ENCODE measurements around the gene CDH4. TPM values are rescaled to one million over a fixed set of nuclear protein-coding genes. Genes with fewer than 3 reads are reported as not detected.

Gene CDH4
- total and polyA plus RNA-seq, 2 of the 4 experiments (the other 2 are of a cell fraction): 1.6 to 3.5 TPM

- POLR2A ChIA-PET (ENCODE audit: unreplicated experiment): no interaction called here
- H3K14ac ChIP-seq (replicated peaks; ENCODE audit: low read depth, low read length): no peak overlapping the region
- no peak overlapping the region for H2AFZ ChIP-seq (replicated peaks; ENCODE audit: low read length, poor library complexity)
- no CpG with 5 or more reads among the region's 11 CpGs for WGBS, 2 experiments (ENCODE audit: extremely low coverage in 2 of 2, insufficient read length in 1 of 2)
- no peaks in the 10 kb centered on the region for H3K27me3 ChIP-seq (ENCODE audit: control insufficient read depth, insufficient read depth, low read length)
- no peak overlapping the region for H3K4me2 ChIP-seq (ENCODE audit: low read depth, low read length)
- H3K23ac ChIP-seq (ENCODE audit: low read depth, low read length): no peak overlapping the region
- DNase-seq (no peak), ATAC-seq (ENCODE audit: low read depth) (no peak)
- no peak overlapping the region for H2BK15ac ChIP-seq (ENCODE audit: low read depth, low read length)
- no peak overlapping the region for H3K4ac ChIP-seq (ENCODE audit: low read depth, low read length)
- H3K18ac ChIP-seq (ENCODE audit: low read depth, low read length): no peak overlapping the region
- H4K20me1 ChIP-seq (ENCODE audit: insufficient read depth, low read length): no peaks in the 10 kb centered on the region
- TF ChIP-seq CTCF (conservative IDR thresholded peaks at IDR 0.05; ENCODE audit: low read depth, low read length): no peak
- TF ChIP-seq MAFK (IDR thresholded peaks at IDR 0.05; ENCODE audit: low read depth, low read length): no peak
- no peak for TF ChIP-seq CHD1 (IDR thresholded peaks at IDR 0.05; ENCODE audit: low read depth, low read length)
- TF ChIP-seq BHLHE40 (IDR thresholded peaks at IDR 0.05; ENCODE audit: low read depth, low read length): no peak
- dilution Hi-C loops (cut with HindIII; ENCODE audit: low sequenced_read_pairs, unreplicated experiment) (no loop called here), in situ Hi-C loops (cut with MboI; ENCODE audit: low sequenced_read_pairs) (no loop called here), intact Hi-C loops (cut with micrococcal nuclease) (no loop called here)
- no peak overlapping the region for H3K4me3 ChIP-seq (ENCODE audit: insufficient read depth, low read depth, low read length)
- H3K4me1 ChIP-seq (ENCODE audit: control insufficient read depth, insufficient read depth, low read length): no peaks in the 10 kb centered on the region
- CTCF ChIA-PET: no interaction called here
- H3K9me3 ChIP-seq (ENCODE audit: control insufficient read depth, insufficient read depth, low read length): no peaks in the 10 kb centered on the region
- no peak overlapping the region for H4K5ac ChIP-seq (ENCODE audit: low read depth, low read length)
- H3K36me3 ChIP-seq (ENCODE audit: control insufficient read depth, insufficient read depth, low read length): no peaks in the 10 kb centered on the region
- H2BK120ac ChIP-seq (ENCODE audit: low read depth, low read length): no peak overlapping the region
- H4K8ac ChIP-seq (ENCODE audit: low read depth in 2 of 2, low read length in 2 of 2): no peak overlapping the region
- H4K91ac ChIP-seq (ENCODE audit: insufficient read depth, low read depth, low read length): no peak overlapping the region
- no peak overlapping the region for H3K27ac ChIP-seq (ENCODE audit: insufficient read depth, low read length)
- H3K79me1 ChIP-seq (ENCODE audit: low read depth in 1 of 2, low read length in 2 of 2): no peaks in the 10 kb centered on the region
- no peak overlapping the region for H2BK5ac ChIP-seq (ENCODE audit: low read depth, low read length, poor library complexity, severe bottlenecking)
- H2AK9ac ChIP-seq (replicated peaks; ENCODE audit: low read depth, low read length, poor library complexity): no peak overlapping the region
- H3K9me1 ChIP-seq (ENCODE audit: insufficient read depth, low read length): no peaks in the 10 kb centered on the region
- no peak overlapping the region for H2AK5ac ChIP-seq (ENCODE audit: low read depth, low read length)
- no peak overlapping the region for H3K56ac ChIP-seq (ENCODE audit: extremely low read depth, insufficient read depth, low read length)
- no peak overlapping the region for H3K9ac ChIP-seq (ENCODE audit: low read depth, low read length)
- H2BK20ac ChIP-seq (ENCODE audit: low read depth, low read length): no peak overlapping the region
- BruUV-seq (replicated peaks): no TSS peak
Observed at GRCh38 chr20:61512475-61512874, 260.4 kb downstream of the CDH4 start.

All from IMR-90 (cell line).